NOMO-1 treated with dmso at 0.1 percent for 144 hours (cell line): ENCODE measurements around the gene HIPK2.

Source experiments
- DNase-seq: peaks from one replicate; lab custom pipeline; 2025; ENCODE audit not compliant: unreplicated experiment; lab: John Stamatoyannopoulos, UW

The HIPK2 gene

DNA sequence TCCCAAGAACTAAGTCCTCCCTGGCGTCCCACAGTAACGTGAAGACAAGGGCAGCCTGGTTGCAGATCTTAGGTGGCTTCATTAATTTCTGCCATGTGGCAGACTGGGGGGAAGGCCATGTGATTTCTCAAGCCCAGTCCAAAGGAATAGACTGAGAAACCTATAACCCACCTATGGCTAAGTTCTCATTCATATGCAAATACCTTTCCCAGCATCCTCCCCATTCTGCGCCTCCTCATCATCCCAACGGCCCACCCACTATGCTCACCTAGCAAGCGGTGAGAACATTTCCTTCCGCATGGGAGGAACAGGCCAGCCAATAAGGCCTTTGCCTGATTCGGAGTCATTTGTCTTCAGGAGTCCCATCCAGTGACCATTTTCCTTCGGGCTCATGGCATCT lies 262.5 kb downstream of the HIPK2 start:
- no peak for DNase-seq
